ENCODE measurements around the gene ZNF593OS.
A peak's percentile ranks its signal among the peaks of the same experiment; 100 is the strongest.

Gene ZNF593OS

GRCh38 chr1:26164861-26165842 lies 6.5 kb downstream of the ZNF593OS start:
- Histone ChIP-seq H3K4me3 (ENCODE audit: low read length) (peak overlapping the region; percentile 73), H3K36me3 (ENCODE audit: insufficient read depth, low read depth, low read length) (no peaks in the 10 kb centered on the region), H3K27ac (ENCODE audit: low read length) (no peak overlapping the region), H3K27me3 (ENCODE audit: insufficient read depth, low read length) (peaks cover 83% of the 10 kb centered on the region), H3K4me1 (ENCODE audit: insufficient read depth, low read length) (peaks cover 18% of the 10 kb centered on the region; the same call in 1 of the 2 replicates), H3K9me3 (ENCODE audit: insufficient read depth, low read depth, low read length) (no peaks in the 10 kb centered on the region), H3K9ac (ENCODE audit: low read depth, low read length) (peak overlapping the region; percentile 74; the same call in 1 of the 2 replicates)

GRCh38 chr1:26164036-26164860 lies 7.4 kb downstream of the ZNF593OS start:
- Histone ChIP-seq H3K9me3 (ENCODE audit: insufficient read depth, low read depth, low read length) (no peaks in the 10 kb centered on the region), H3K27me3 (ENCODE audit: insufficient read depth, low read length) (peaks cover 89% of the 10 kb centered on the region), H3K36me3 (ENCODE audit: insufficient read depth, low read depth, low read length) (no peaks in the 10 kb centered on the region), H3K4me3 (ENCODE audit: low read length) (peak overlapping the region; percentile 73), H3K4me1 (ENCODE audit: insufficient read depth, low read length) (peaks cover 15% of the 10 kb centered on the region; the same call in 1 of the 2 replicates), H3K27ac (ENCODE audit: low read length) (no peak overlapping the region), H3K9ac (ENCODE audit: low read depth, low read length) (peak overlapping the region; percentile 74; the same call in 1 of the 2 replicates)

GRCh38 chr1:26163684-26164035 lies 8.0 kb downstream of the ZNF593OS start:
- Histone ChIP-seq H3K4me3 (ENCODE audit: low read length) (peak overlapping the region; percentile 38; the same call in 1 of the 2 replicates), H3K27ac (ENCODE audit: low read length) (no peak overlapping the region), H3K9ac (ENCODE audit: low read depth, low read length) (no peak overlapping the region)

GRCh38 chr1:26162220-26162709 lies 9.4 kb downstream of the ZNF593OS start:
- Histone ChIP-seq H3K9me3 (ENCODE audit: insufficient read depth, low read depth, low read length) (no peaks in the 10 kb centered on the region), H3K27ac (ENCODE audit: low read length) (no peak overlapping the region), H3K4me3 (ENCODE audit: low read length) (peak overlapping the region; percentile 62), H3K4me1 (ENCODE audit: insufficient read depth, low read length) (peaks cover 16% of the 10 kb centered on the region; the same call in 1 of the 2 replicates), H3K9ac (ENCODE audit: low read depth, low read length) (no peak overlapping the region), H3K36me3 (ENCODE audit: insufficient read depth, low read depth, low read length) (no peaks in the 10 kb centered on the region), H3K27me3 (ENCODE audit: insufficient read depth, low read length) (peaks cover 97% of the 10 kb centered on the region)

More at GRCh38 chr1:26163684-26164035, 8.0 kb downstream of the ZNF593OS start:
- no peaks in the 10 kb centered on the region for H3K36me3 ChIP-seq (ENCODE audit: insufficient read depth, low read depth, low read length)
- peaks cover 89% of the 10 kb centered on the region for H3K27me3 ChIP-seq (ENCODE audit: insufficient read depth, low read length)
- peaks cover 12% of the 10 kb centered on the region; the same call in 1 of the 2 replicates for H3K4me1 ChIP-seq (ENCODE audit: insufficient read depth, low read length)
- H3K9me3 ChIP-seq (ENCODE audit: insufficient read depth, low read depth, low read length) = no peaks in the 10 kb centered on the region

GRCh38 chr1:26161415-26162219 lies 10.0 kb downstream of the ZNF593OS start:
- Histone ChIP-seq H3K27ac (ENCODE audit: low read length) (no peak overlapping the region), H3K27me3 (ENCODE audit: insufficient read depth, low read length) (peaks cover 98% of the 10 kb centered on the region)

GRCh38 chr1:26160527-26161414 lies 10.9 kb downstream of the ZNF593OS start:
- Histone ChIP-seq H3K4me3 (ENCODE audit: low read length) (peak overlapping the region; percentile 62), H3K27ac (ENCODE audit: low read length) (no peak overlapping the region), H3K27me3 (ENCODE audit: insufficient read depth, low read length) (peaks cover 100% of the 10 kb centered on the region), H3K9ac (ENCODE audit: low read depth, low read length) (peak overlapping the region; percentile 68; the same call in 1 of the 2 replicates), H3K4me1 (ENCODE audit: insufficient read depth, low read length) (peaks cover 24% of the 10 kb centered on the region), H3K9me3 (ENCODE audit: insufficient read depth, low read depth, low read length) (no peaks in the 10 kb centered on the region), H3K36me3 (ENCODE audit: insufficient read depth, low read depth, low read length) (no peaks in the 10 kb centered on the region)

More at GRCh38 chr1:26161415-26162219, 10.0 kb downstream of the ZNF593OS start:
- H3K9me3 ChIP-seq (ENCODE audit: insufficient read depth, low read depth, low read length) = no peaks in the 10 kb centered on the region
- no peaks in the 10 kb centered on the region for H3K36me3 ChIP-seq (ENCODE audit: insufficient read depth, low read depth, low read length)
- peak overlapping the region; percentile 68; the same call in 1 of the 2 replicates for H3K9ac ChIP-seq (ENCODE audit: low read depth, low read length)
- H3K4me3 ChIP-seq (ENCODE audit: low read length) = peak overlapping the region; percentile 62
- peaks cover 19% of the 10 kb centered on the region; the same call in 1 of the 2 replicates for H3K4me1 ChIP-seq (ENCODE audit: insufficient read depth, low read length)

- Histone ChIP-seq H3K9ac (ENCODE audit: low read depth, low read length) (no peak overlapping the region), H3K36me3 (ENCODE audit: insufficient read depth, low read depth, low read length) (no peaks in the 10 kb centered on the region), H3K4me1 (ENCODE audit: insufficient read depth, low read length) (peaks cover 24% of the 10 kb centered on the region), H3K4me3 (ENCODE audit: low read length) (no peak overlapping the region), H3K27ac (ENCODE audit: low read length) (no peak overlapping the region), H3K27me3 (ENCODE audit: insufficient read depth, low read length) (peaks cover 100% of the 10 kb centered on the region), H3K9me3 (ENCODE audit: insufficient read depth, low read depth, low read length) (no peaks in the 10 kb centered on the region)
Observed at GRCh38 chr1:26159743-26160039, 11.9 kb downstream of the ZNF593OS start.

GRCh38 chr1:26158908-26159742 lies 12.5 kb downstream of the ZNF593OS start, which contains the start of gene FAM110D:
FAM110D (plus strand) TSS chr1:26159079; CDS start chr1:26161292, 2,213 bp downstream.
- Histone ChIP-seq H3K4me3 (ENCODE audit: low read length) (peak within 1 kb of the TSS; percentile 49), H3K9me3 (ENCODE audit: insufficient read depth, low read depth, low read length) (no peaks in the 10 kb centered on the region), H3K4me1 (ENCODE audit: insufficient read depth, low read length) (peaks cover 29% of the 10 kb centered on the region), H3K27ac (ENCODE audit: low read length) (no peak within 1 kb of the TSS), H3K9ac (ENCODE audit: low read depth, low read length) (no peak within 1 kb of the TSS), H3K36me3 (ENCODE audit: insufficient read depth, low read depth, low read length) (no peaks in the 10 kb centered on the region), H3K27me3 (ENCODE audit: insufficient read depth, low read length) (peaks cover 100% of the 10 kb centered on the region)

GRCh38 chr1:26158271-26158907 lies 13.2 kb downstream of the ZNF593OS start:
- no peaks in the 10 kb centered on the region for H3K9me3 ChIP-seq (ENCODE audit: insufficient read depth, low read depth, low read length)
- peaks cover 100% of the 10 kb centered on the region for H3K27me3 ChIP-seq (ENCODE audit: insufficient read depth, low read length)
- no peak overlapping the region for H3K27ac ChIP-seq (ENCODE audit: low read length)
- H3K9ac ChIP-seq (ENCODE audit: low read depth, low read length) = no peak overlapping the region
- no peak overlapping the region for H3K4me3 ChIP-seq (ENCODE audit: low read length)
- no peaks in the 10 kb centered on the region for H3K36me3 ChIP-seq (ENCODE audit: insufficient read depth, low read depth, low read length)
- H3K4me1 ChIP-seq (ENCODE audit: insufficient read depth, low read length) = peaks cover 30% of the 10 kb centered on the region
